Measurements from ENCODE around the gene SUCO.

GRCh38 chr1:172658871-172659453 is 126.0 kb downstream of the SUCO start, which contains the start of gene FASLG:
- TF ChIP-seq CTCF (IDR thresholded peaks at IDR 0.05) = no peak
- no peak for TF ChIP-seq POLR2A (IDR thresholded peaks at IDR 0.05)

Measured in lower leg skin (tissue), 3 donors.